SK-N-MC (cell line): ENCODE results near the gene USP9Y.

Experiments used
- DNase-seq: peaks from one replicate; pipeline ENCODE4 v3.0.0-alpha.2; 2011; ENCODE audit warnings: low read depth, low spot score
- H3K27ac ChIP-seq: fragments of 200-600 bp; sonication (generic); 2 replicates; pipeline ENCODE4 v1.5.1; 2016; ENCODE audit warnings: mixed run types
- H3K36me3 ChIP-seq: fragments of 200-600 bp; sonication (generic); 2 replicates; pipeline ENCODE4 v1.6.1; 2017; ENCODE audit warnings: antibody characterized with exemption, low read length, mixed read lengths; ENCODE audit not compliant: insufficient read depth
- H3K4me3 ChIP-seq: fragments of 200-600 bp; sonication (generic); 2 replicates; pipeline ENCODE4 v1.5.1; 2016
- H3K9ac ChIP-seq: fragments of 200-600 bp; sonication (generic); 2 replicates; pipeline ENCODE4 v1.8.0; 2017; ENCODE audit warnings: mixed run types, mixed read lengths; ENCODE audit not compliant: insufficient read length
- H3K9me3 ChIP-seq: fragments of 200-600 bp; sonication (generic); 2 replicates; pipeline ENCODE4 v1.6.1; 2017; ENCODE audit warnings: low read depth, mild to moderate bottlenecking, antibody characterized with exemption, low read length, moderate library complexity, mixed read lengths
- EZH2 ChIP-seq: fragments of 200-600 bp; sonication (generic); IDR thresholded peaks from one replicate; pipeline ENCODE4 v1.6.1; 2017; ENCODE audit warnings: antibody characterized with exemption
- FOXP2 ChIP-seq: optimal IDR thresholded peaks from 2 replicates; pipeline ENCODE3; 2011; ENCODE audit warnings: mild to moderate bottlenecking, moderate library complexity; ENCODE audit not compliant: insufficient read depth; ENCODE audit errors: extremely low read length, control extremely low read depth
- POLR2AphosphoS5 ChIP-seq: IDR thresholded peaks from 2 replicates; pipeline ENCODE4 v1.6.1; 2012; ENCODE audit warnings: mild to moderate bottlenecking, low read depth, low read length, borderline replicate concordance

USP9Y gene

GRCh38 chrY:12898604-12899003 lies 197.6 kb downstream of the USP9Y start:
- no peak overlapping the region for H3K9ac ChIP-seq
- H3K27ac ChIP-seq = no peak overlapping the region
- TF ChIP-seq POLR2AphosphoS5 (no peak), FOXP2 (no peak), EZH2 (no peak)
- H3K4me3 ChIP-seq = no peak overlapping the region
- no peak for DNase-seq
- no peaks in the 10 kb centered on the region for H3K36me3 ChIP-seq
- H3K9me3 ChIP-seq = no peaks in the 10 kb centered on the region

- Histone ChIP-seq H3K36me3 (no peaks in the 10 kb centered on the region), H3K27ac (no peak within 1 kb of the TSS), H3K9me3 (no peaks in the 10 kb centered on the region), H3K4me3 (no peak within 1 kb of the TSS), H3K9ac (no peak within 1 kb of the TSS)
- TF ChIP-seq FOXP2 (no peak), POLR2AphosphoS5 (no peak), EZH2 (no peak)
- no peak for DNase-seq
Measured at GRCh38 chrY:12904618-12905516, 203.8 kb downstream of the USP9Y start, which contains the start of gene DDX3Y. Gene DDX3Y (plus strand): TSS chrY:12904868. CDS start chrY:12904937, 69 bp downstream.

GRCh38 chrY:12905517-12905872 lies 204.5 kb downstream of the USP9Y start:
- no peaks in the 10 kb centered on the region for H3K9me3 ChIP-seq
- H3K4me3 ChIP-seq = no peak overlapping the region
- TF ChIP-seq FOXP2 (no peak), POLR2AphosphoS5 (no peak), EZH2 (no peak)
- H3K36me3 ChIP-seq = no peaks in the 10 kb centered on the region
- no peak overlapping the region for H3K27ac ChIP-seq
- DNase-seq = no peak
- no peak overlapping the region for H3K9ac ChIP-seq

GRCh38 chrY:12905895-12906294 lies 204.9 kb downstream of the USP9Y start:
- no peak overlapping the region for H3K4me3 ChIP-seq
- TF ChIP-seq EZH2 (no peak), POLR2AphosphoS5 (no peak), FOXP2 (no peak)
- no peaks in the 10 kb centered on the region for H3K36me3 ChIP-seq
- H3K9ac ChIP-seq = no peak overlapping the region
- H3K9me3 ChIP-seq = no peaks in the 10 kb centered on the region
- H3K27ac ChIP-seq = no peak overlapping the region
- no peak for DNase-seq
